Epithelial cell of prostate (primary cell): ENCODE results near the gene PNPLA7.
"Not testable (repeated sequence)": the region's sequence is repeated elsewhere in the genome, so short reads cannot be mapped to it uniquely, and the experiment has no call there.

ENCODE experiments used
- DNase-seq: peaks from one replicate; pipeline ENCODE4 v3.0.0-alpha.2; 2011; ENCODE audit warnings: low read depth, low spot score
- H3K27ac ChIP-seq: fragments of 450-650 bp; 2 replicates; pipeline ENCODE4 v1.5.1; 2017; ENCODE audit warnings: mild to moderate bottlenecking

PNPLA7 gene

GRCh38 chr9:137544176-137544760 is 5.9 kb downstream of the PNPLA7 start:
- no peak overlapping the region for H3K27ac ChIP-seq
- no peak for DNase-seq

DNA sequence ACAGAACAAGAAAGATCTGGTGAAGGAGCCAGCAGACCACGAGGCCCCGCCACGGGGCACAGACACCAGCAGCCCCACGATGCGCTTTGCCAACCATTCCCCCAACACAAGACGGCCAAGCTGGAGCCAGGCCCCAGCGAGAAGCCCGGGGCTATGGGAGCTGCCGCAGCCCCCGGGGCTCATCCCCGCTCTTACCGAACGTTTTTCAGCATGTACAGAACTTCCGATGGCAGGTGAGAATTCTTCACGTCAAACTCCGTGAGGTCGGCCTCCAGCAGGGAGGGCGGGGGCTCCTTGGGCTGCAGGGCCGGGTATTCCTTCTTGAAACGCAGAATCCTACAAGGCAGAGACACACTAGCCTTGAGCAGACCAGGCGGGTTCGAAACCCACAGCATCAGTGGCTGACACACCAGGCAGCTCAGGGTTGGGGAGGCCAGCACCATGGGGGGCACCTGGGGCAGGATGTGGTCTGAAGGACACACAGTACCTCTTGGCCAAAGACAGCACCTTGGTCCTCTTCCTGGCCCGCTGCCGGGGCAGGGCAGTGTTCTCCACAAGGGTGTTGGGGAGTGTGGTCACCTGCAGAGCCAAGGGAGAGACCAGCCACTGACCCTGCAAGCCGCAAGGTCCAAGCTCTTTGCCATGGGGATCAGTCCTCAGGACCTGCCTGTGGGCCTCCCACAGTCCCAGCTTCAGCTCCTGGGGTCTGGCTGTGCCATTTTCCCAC is 6.8 kb downstream of the PNPLA7 start:
- no peak overlapping the region for H3K27ac ChIP-seq
- no peak for DNase-seq

DNA sequence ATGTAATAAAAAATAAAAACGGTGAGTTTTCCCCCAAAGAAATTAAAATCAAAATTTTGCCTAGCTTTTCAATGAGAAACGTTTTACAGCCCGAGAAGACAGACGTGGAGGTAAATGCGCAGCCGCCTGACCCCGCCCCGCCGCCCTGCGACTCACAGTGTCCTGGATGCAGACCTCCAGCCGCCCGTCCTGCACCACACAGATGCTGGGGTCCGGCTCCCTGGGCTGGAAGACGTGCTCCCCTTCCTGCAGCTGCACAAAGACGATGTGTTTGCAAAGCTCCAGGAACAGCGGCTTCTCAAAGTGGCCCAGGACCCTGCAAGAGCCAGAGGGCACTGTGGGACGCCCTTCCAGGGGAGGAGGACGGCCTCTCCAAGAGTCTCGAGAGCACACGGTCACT is 7.7 kb downstream of the PNPLA7 start:
- no peak for DNase-seq
- H3K27ac ChIP-seq = no peak overlapping the region

DNA sequence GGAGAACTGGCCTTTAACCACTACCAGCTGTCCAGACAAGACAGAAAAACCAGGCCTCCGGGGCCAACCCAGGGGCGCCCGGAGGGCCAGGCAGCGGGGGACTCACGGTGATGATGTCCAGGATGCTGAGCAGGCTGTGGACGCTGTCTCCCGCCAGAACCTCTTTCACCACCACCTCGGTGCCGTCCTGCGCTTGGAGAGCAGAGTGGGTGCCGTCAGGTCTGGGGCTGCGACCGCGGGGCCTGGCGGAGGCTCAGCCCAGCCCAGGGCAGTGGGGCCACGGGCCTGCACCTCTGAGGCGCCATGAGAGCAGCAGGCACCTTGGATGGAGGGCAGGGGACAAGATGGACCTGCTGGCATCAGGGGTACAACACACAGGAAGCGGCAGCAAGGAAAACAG is 9.7 kb downstream of the PNPLA7 start:
- DNase-seq = no peak
- H3K27ac ChIP-seq = no peak overlapping the region

DNA sequence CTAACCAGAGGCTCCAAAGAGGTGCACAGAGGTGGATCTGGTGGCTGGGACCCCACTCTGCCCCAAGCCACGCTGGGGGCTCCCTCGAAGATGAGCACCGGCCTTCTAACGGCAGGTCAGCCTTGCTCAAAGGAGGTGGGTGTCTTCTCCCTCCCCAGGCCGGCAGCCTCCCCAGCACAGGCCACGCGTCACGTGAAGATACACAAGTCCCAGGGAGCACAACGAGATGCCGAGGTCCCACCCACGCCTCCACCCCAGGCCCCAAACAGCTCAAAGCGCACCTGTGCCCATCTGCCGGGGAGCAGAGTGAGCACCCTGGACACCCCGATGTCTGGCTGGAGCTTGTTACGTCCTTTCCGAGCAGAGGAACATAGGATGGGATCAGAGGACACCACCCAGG is 12.1 kb downstream of the PNPLA7 start:
- H3K27ac ChIP-seq = no peak overlapping the region
- DNase-seq = no peak

GRCh38 chr9:137536594-137537131 is 13.5 kb downstream of the PNPLA7 start:
- DNase-seq, H3K27ac ChIP-seq: not testable (repeated sequence)

- DNase-seq = no peak
- no peak overlapping the region for H3K27ac ChIP-seq
These were observed 15.1 kb downstream of the PNPLA7 start for GRCh38 chr9:137535120-137535428.

- no peak for DNase-seq
- H3K27ac ChIP-seq = no peak overlapping the region
These were observed 15.7 kb downstream of the PNPLA7 start for GRCh38 chr9:137534256-137535119.

- H3K27ac ChIP-seq, DNase-seq: not testable (repeated sequence)
These were observed 17.2 kb downstream of the PNPLA7 start for GRCh38 chr9:137532891-137533468.

GRCh38 chr9:137531099-137531765 is 19.0 kb downstream of the PNPLA7 start:
- H3K27ac ChIP-seq = no peak overlapping the region
- DNase-seq = no peak

DNA sequence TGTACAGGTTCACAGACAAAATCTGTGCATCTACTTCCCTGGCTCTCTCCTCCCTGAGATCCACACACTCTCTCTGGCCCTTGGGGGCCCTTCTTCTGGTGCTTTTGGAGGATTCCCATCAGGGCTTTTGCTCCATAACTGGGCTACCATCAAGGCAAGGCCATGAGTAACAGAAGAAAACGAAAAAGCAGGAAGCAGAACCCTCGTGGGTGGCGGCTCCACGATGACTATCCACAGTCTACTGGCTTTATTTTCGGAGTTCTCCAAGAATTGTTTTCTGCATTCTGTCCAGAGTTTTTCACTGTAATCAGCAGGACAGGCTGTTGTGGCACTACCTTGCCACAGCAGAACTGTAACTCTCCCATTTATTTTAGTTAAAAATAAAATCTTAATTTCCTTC is 19.9 kb downstream of the PNPLA7 start:
- no peak for DNase-seq
- no peak overlapping the region for H3K27ac ChIP-seq

DNA sequence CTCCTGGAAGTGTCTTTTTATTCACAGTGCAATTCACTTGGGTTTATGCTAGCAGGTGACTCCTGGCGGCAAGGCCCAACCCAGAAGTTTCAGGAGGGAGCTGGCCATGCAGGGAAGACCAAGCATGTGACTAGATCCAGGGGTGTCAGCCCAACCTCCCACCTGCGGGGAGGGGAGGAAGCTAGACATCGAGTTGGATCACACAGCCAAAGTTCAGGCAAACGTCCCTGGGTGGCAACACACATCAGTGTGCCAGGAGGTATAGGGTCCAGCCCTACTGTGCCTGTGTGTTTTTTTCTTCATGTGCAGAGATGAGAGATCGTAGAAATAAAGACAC is 25.3 kb downstream of the PNPLA7 start:
- no peak overlapping the region for H3K27ac ChIP-seq
- no peak for DNase-seq

GRCh38 chr9:137524161-137524980 is 25.8 kb downstream of the PNPLA7 start:
- no peak overlapping the region for H3K27ac ChIP-seq
- no peak for DNase-seq

GRCh38 chr9:137522746-137523455 is 27.3 kb downstream of the PNPLA7 start:
- no peak for DNase-seq
- H3K27ac ChIP-seq = no peak overlapping the region

DNA sequence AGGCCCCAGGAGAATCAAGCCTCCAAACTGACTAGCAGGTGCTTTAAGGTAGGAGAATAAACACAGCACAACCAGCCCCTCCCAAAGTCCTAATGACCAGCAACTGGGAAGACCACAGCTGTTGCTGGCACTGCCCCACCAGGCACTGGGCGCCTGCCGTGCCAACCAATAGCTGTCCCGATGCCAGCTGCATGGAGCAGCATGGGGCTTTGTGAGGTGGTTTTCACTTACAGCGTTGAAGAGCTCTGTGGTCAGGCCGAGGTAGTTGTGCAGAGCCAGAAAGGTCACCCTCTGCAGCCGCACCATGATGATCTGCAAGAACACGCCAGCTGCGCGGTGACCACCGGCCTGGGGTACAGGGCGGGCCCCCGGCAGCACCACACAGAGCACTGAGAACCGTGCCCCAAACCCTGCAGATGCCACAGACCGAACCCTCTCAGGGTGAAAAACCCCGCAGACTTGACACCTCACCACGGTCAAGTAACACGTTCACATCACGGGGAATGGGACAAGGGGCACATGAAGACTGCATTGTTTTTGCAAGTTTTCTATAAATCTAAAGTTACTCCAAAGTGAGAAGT is 28.7 kb downstream of the PNPLA7 start:
- no peak for DNase-seq
- H3K27ac ChIP-seq = no peak overlapping the region

- H3K27ac ChIP-seq = no peak overlapping the region
- DNase-seq = no peak
These were observed 29.4 kb downstream of the PNPLA7 start for GRCh38 chr9:137520614-137521404.

DNA sequence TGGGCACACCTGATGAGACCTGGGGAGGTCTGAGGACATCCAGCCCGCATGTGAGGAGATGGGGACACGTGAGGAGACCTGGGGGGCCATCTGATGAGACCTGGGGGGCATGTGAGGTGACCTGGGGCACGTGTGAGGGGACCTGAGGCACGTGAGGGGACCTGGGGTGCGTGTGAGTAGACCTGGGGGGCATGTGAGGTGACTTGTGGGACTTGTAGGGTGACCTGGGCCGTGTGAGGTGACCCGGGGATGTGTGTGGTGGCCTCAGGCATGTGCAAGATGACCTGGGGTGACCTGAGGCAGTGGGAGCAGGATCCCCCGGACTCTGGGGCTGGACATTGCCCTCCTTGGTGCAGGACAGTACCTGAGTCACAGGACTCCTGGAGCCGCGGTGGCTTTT is 30.6 kb downstream of the PNPLA7 start:
- no peak for DNase-seq
- H3K27ac ChIP-seq = no peak overlapping the region
